Daoy (cell line): ENCODE data around the gene RICTOR. TPM values are rescaled to one million over a fixed set of nuclear protein-coding genes. Genes with fewer than 3 reads are reported as not detected.

ENCODE experiments used
- DNase-seq: peaks from one replicate; pipeline ENCODE4 v3.0.0-alpha.2; 2015; ENCODE audit warnings: low read depth
- total RNA-seq: library from RNA; depleted of rRNA; stranded (reverse); fragments of >200 nt; shearing (Covaris generic); gene quantifications from 2 replicates; pipeline ENCODE4 v1.2.3, GENCODE V29; 2014

Gene RICTOR
- total RNA-seq, 1 experiment from 2014 or later: 13.1 TPM

DNA sequence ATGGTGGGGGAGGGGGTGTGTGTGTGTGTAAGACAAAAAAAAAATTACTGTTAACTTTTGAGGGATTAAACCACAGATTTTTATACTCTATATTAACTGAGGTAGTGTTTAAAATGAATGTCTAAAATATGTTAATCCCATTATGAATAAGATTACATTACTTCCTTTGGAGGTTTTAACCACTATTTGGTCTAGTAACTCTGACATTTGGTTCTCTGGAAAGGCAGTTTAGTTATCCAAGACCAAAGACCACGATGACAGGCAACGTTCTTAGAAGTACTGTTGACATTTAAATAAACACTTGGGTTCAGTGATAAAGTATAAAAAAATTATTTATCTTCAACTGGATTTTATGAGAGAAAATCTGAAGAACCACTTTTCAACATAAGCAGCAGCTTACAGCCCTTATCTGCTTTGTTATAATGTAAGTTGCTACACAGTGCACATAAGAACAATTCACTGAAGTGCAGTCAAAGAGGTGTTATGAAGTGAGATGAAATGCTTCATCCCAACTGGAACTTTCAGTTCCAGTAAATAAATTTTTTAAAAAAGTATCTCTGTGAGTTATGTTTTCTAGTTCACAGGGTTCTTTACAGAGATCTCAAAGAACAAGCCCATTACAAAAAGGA is 133.9 kb downstream of the RICTOR start:
- DNase-seq: no peak

DNA sequence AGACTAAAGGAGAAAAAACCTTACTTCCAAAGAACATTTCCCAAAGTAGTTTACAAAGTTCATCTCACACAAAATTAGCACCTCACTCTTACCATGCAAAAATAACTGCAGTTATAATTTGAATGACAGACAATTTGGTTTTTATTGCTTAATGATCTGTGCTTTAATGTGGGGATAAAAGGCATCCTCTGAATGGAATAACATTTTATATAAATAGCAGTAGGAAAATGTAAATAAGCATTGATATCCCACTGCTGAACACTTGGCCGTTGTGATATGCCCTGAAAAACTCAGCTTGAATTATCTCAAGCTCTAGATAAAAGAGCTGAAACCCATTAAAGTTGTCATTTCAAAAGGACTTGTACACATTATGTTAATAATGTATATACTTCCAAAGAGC is 135.2 kb downstream of the RICTOR start:
- no peak for DNase-seq

DNA sequence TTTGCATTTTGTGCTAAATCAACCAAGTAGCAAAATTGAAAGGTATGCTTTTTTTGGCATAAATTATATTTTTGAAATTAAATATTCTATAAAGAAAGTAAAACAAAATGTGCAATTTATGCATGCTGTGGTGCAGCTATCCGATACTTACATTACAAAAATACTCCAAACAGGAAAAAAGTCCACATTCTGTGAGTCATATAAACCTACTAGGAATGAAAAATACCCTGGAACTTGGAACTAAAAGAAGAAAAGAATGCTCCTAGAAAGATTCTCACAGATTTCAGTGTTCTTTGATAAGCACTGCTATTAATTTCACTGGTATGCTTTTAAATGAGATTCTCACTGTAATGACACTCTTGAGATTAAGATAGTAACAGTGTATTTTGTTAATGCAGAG is 135.8 kb downstream of the RICTOR start:
- DNase-seq: no peak

GRCh38 chr5:38936269-38936668 is 137.9 kb downstream of the RICTOR start:
- DNase-seq: no peak

- no peak for DNase-seq
These were observed 138.8 kb downstream of the RICTOR start for GRCh38 chr5:38935437-38935836.

GRCh38 chr5:38932854-38933408 is 141.3 kb downstream of the RICTOR start:
- no peak for DNase-seq

GRCh38 chr5:38931731-38932130 is 142.5 kb downstream of the RICTOR start:
- no peak for DNase-seq

DNA sequence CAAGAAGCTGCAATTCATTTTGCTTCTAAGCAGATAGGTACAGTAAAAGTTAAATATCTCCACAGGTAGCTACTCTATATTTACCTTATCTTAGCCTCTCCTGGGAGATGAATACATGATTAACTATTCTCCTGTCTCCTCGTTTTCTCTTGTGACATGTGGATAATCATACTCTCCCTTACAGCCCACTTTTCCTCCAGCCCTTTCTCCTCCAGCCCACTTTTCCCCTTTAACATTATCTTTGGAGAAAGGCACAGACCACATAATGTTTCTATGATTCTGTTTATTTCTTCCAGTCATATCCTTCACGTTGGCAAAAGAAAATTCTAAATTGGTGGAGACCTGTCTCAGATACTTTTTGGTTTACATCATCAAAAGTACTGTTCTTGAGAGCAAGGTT is 144.4 kb downstream of the RICTOR start:
- no peak for DNase-seq

DNA sequence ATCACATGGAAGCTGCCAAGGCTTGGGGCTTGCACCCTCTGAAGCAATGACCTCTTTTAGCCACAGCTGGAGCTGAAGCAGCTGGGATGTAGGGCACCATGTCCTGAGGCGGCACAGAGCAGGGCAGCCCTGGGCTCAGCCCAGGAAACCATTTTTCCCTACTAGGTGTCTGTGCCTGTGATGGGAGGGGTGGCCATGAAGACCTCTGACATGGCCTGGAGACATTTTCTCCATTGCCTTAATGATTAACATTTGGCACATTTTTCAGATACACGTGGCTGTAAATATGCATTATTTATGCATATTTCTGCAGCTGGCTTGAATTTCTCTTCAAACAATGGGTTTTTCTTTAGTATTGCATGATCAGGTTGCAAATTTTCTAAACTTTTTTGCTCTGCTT is 146.7 kb downstream of the RICTOR start:
- DNase-seq: no peak

DNA sequence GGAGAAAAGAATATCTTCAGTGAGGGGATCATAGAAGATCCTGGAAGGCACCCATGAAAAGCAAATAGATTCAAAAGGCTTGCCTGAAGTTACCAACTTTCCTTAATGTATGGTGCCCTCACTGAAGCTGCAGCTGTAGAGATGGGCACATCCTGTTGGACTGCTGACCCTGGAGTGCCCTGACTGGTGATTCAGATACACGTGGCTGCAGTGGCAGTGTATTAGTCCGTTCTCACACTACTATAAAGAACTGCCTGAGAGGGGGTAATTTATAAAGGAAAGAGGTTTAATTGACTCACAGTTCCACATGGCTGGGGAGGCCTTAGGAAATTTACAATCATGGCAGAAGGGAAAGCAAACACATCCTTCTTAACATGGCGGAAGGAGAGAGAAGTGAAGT is 148.1 kb downstream of the RICTOR start:
- DNase-seq: peak; percentile 27

DNA sequence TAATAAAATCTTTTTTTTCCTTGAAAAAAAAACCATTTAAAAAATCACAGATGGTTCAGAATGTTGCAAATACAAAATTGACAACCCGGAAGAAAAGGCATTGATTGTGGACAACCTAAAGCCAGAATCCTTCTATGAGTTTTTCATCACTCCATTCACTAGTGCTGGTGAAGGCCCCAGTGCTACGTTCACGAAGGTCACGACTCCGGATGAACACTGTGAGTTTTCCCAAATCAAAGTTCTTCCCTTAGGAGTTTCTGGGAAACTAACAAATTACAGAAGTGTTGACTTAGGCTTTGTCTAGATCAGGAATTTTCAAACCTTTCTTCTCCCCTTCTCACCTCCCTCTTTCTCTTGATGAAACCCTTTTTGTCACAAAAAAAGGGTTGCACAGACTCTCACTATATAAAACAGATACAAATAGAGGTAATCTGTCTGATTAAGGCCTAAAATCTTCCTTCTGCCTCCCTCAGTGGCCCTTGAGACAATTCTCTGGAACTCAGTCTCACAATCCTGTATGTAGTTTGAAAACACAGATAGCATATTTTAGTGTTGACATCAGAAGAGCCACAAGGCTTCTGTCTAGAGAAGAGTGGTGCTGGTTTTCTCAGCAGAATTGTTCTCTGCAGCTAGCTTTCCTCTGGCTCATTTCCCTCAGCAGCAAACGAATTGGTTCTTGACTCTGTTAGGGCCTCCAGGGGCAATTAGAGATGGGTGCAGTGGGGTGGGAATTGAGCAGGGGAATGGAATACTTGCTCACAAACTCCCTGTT is 148.9 kb downstream of the RICTOR start:
- peak; percentile 3 for DNase-seq

DNA sequence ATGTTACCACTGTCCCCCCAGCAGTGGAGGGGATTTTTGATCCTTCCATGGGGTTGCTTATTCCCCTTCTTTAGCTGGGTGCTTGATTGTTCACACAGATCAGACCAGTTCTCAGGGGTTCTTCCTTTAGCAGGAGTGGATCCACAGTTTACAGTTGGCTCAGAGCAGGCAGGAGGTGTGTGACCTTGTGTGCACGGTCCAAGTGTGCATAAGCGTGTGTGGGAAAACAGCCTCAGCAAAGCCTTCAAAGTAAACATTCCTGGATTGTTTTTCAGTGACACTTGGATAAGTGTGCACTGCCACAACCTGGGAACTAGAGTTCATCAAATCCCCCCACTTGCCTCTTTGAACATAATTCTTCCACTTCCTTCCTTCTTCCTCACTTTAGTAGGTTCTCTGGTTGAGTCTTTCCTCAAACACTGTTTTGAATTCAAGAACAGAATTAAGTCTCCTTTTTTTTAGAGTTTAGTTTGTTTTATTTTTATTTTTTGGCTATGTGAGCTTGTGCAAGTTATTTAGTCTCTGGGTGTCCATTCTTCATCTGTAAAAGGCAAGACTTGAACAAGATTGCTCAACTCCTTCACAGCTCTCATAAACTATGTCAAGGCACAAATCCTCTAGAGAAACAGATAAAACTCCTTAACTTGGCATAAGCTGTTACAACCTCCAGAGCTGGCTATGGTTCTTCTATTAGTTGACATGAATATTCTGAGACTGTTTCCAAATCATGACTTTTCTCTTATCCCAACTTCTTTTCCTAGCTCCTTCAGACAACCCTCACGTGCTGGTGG is 150.3 kb downstream of the RICTOR start:
- DNase-seq: no peak

DNA sequence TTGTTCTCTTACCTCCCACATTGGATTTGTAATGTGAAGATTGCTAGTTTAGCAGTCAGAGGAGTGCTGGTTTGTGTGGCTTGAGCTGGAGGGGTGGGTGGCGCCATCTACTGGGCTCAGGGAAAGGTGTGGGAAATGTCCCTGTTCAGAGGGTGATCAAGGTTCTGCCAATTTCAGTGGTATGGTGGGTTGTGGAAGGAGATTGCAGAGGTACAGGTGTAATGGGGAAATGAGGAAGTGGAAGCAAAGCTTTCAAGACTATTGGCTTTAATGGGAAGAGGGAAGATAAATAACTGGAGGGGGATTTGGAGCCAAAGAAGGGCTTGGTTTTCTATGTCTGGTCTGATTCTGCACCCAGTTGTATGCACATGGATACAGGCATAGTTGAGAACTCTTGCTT is 152.0 kb downstream of the RICTOR start:
- peak; percentile 66 for DNase-seq

GRCh38 chr5:38921174-38921573 is 153.0 kb downstream of the RICTOR start:
- no peak for DNase-seq

- no peak for DNase-seq
These were observed 157.4 kb downstream of the RICTOR start for GRCh38 chr5:38916802-38917201.

- DNase-seq: no peak
These were observed 160.5 kb downstream of the RICTOR start for GRCh38 chr5:38913714-38914113.

DNA sequence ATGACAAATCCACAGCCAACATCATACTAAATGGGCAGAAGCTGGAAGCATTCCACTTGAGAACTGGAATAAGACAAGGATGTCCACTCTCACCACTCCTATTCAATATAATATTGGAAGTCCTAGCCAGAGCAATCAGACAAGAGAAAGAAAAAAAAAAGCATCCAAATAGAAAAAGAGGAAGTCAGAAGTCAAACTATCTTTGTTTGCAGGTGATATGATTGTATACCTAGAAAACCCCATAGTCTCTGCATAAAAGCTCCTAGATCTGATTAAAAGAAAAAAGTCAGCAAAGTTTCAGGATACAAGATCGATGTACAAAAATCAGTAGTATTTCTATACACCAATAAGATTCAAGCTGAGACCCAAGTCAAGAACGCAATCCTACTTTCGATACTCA is 162.3 kb downstream of the RICTOR start:
- no peak for DNase-seq

GRCh38 chr5:38906503-38906902 is 167.7 kb downstream of the RICTOR start:
- no peak for DNase-seq

GRCh38 chr5:38905516-38905915 is 168.7 kb downstream of the RICTOR start:
- no peak for DNase-seq

DNA sequence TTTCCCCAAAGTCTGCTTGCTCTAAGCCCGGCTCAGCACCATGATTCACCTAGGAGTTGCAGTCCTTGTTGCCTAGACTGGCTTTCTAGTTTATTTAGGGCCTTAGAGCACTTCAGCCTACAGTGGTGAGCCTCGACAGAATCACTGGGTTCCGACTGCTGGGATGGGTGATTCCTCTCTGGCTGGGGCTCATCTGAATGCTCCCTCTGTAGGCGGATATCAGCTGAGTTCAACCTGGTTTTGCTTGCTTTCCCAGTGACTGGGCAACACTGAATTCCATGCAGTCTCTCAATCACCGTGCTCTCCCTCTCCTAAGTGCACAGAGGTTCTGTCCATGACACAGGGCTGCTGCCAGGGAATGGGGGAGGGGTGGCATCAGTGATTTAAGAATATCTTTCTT is 174.3 kb downstream of the RICTOR start:
- DNase-seq: no peak

DNA sequence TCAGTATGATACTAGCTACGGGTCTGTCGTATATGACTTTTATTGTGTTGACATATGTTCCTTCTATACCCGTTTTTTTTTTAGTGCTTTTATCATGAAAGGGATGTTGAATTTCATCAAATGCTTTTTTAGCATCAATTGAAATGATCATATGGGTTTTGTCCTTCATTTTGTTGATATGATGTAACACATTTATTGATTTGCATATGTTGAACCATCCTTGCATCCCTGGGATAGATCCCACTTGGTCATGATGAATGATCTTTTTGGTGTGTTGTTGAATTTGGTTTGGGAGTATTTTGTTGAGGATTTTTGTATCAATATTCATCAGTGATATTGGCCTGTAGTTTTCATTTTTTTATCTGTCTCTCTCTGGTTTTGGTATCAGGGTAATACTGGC is 177.4 kb downstream of the RICTOR start:
- DNase-seq: no peak

GRCh38 chr5:38892363-38892762 is 181.8 kb downstream of the RICTOR start:
- DNase-seq: no peak

GRCh38 chr5:38891563-38891962 is 182.6 kb downstream of the RICTOR start:
- no peak for DNase-seq
